Colonic mucosa (tissue), 4 donors: ENCODE data around the gene RFX4. TPM values are rescaled to one million over a fixed set of nuclear protein-coding genes. Genes with fewer than 3 reads are reported as not detected.
A peak's percentile ranks its signal among the peaks of the same experiment; 100 is the strongest.

Experiments
- DNase-seq: peaks from one replicate; pipeline ENCODE4 v3.0.0-alpha.2; 2020
- H3K27ac ChIP-seq: fragments of 200-600 bp; one replicate; pipeline ENCODE4 v1.8.0; 2021
- H3K27me3 ChIP-seq: fragments of 200-600 bp; one replicate; pipeline ENCODE4 v1.8.0; 2021
- H3K36me3 ChIP-seq: fragments of 200-600 bp; one replicate; pipeline ENCODE4 v1.8.0; 2021
- H3K4me1 ChIP-seq: fragments of 200-600 bp; one replicate; pipeline ENCODE4 v1.8.0; 2021; ENCODE audit warnings: mild to moderate bottlenecking
- H3K4me3 ChIP-seq: fragments of 200-600 bp; one replicate; pipeline ENCODE4 v1.8.0; 2021
- H3K9ac ChIP-seq, 2 donors: one replicate each; pipeline ENCODE4 v1.7.0; 2013; ENCODE audit warnings: control low read depth in 2 of 2, low read depth in 2 of 2, low read length in 2 of 2
- H3K9me3 ChIP-seq: fragments of 200-600 bp; one replicate; pipeline ENCODE4 v1.8.0; 2021
- CTCF ChIP-seq: fragments of 200-600 bp; IDR thresholded peaks from one replicate; pipeline ENCODE4 v1.8.0; 2022; ENCODE audit warnings: antibody characterized with exemption, mild to moderate bottlenecking
- intact Hi-C: fragments of 100-400 bp; cut with DNase I; formaldehyde crosslinking; loops from one replicate; pipeline ENCODE4 v1.14.1; 2022
- total RNA-seq, 2 donors: library from RNA; stranded (reverse); fragmentation: NEBNext Ultra II Directional in 1 of 2; extraction: Animal tissue kit (Norgen Biotek cat#: 25700) in 1 of 2; gene quantifications; one replicate each; pipeline ENCODE4 v1.2.1, GENCODE V29; 2021
- donor health status: healthy.
- donor health status: DM: no; HTN: no; CAD: no.
- donor health status: DM: no; HTN: no; CAD: no.

The RFX4 gene
- total RNA-seq, 2 donors from 2014 or later = not detected

- no peaks in the 10 kb centered on the region for H3K36me3 ChIP-seq
- H3K4me1 ChIP-seq = no peaks in the 10 kb centered on the region
- TF ChIP-seq CTCF = no peak
- peak overlapping the region; percentile 88 for H3K27ac ChIP-seq
- intact Hi-C loops = no loop called here
- H3K9ac ChIP-seq = peak overlapping the region; percentile 70 to 76
- peak overlapping the region; percentile 85 for H3K4me3 ChIP-seq
- H3K9me3 ChIP-seq = no peaks in the 10 kb centered on the region
- H3K27me3 ChIP-seq = no peaks in the 10 kb centered on the region
- DNase-seq = no peak
Measured at GRCh38 chr12:106773286-106774004, 190.6 kb downstream of the RFX4 start.

- intact Hi-C loops = no loop called here
- peak; percentile 97 for DNase-seq
- no peaks in the 10 kb centered on the region for H3K9me3 ChIP-seq
- H3K4me1 ChIP-seq = no peaks in the 10 kb centered on the region
- H3K9ac ChIP-seq = peak within 1 kb of the TSS; percentile 94 to 95
- H3K27me3 ChIP-seq = no peaks in the 10 kb centered on the region
- TF ChIP-seq CTCF = no peak
- H3K4me3 ChIP-seq = peak within 1 kb of the TSS; percentile 85
- no peaks in the 10 kb centered on the region for H3K36me3 ChIP-seq
- H3K27ac ChIP-seq = peak within 1 kb of the TSS; percentile 88
Measured at GRCh38 chr12:106774005-106774807, 191.4 kb downstream of the RFX4 start, which contains the start of gene RIC8B. RIC8B (plus strand) TSS chr12:106774682; CDS start chr12:106774746, 64 bp downstream.

- Histone ChIP-seq H3K4me3 (peak overlapping the region; percentile 85), H3K27me3 (no peaks in the 10 kb centered on the region), H3K4me1 (no peaks in the 10 kb centered on the region), H3K9ac (peak overlapping the region; percentile 94 to 95), H3K36me3 (no peaks in the 10 kb centered on the region), H3K27ac (peak overlapping the region; percentile 88), H3K9me3 (no peaks in the 10 kb centered on the region)
- TF ChIP-seq CTCF = no peak
- DNase-seq = no peak
- intact Hi-C loops = no loop called here
Measured at GRCh38 chr12:106774808-106775524, 192.2 kb downstream of the RFX4 start.

GRCh38 chr12:106776897-106777296 is 194.1 kb downstream of the RFX4 start:
- H3K4me1 ChIP-seq = no peaks in the 10 kb centered on the region
- H3K4me3 ChIP-seq = no peak overlapping the region
- intact Hi-C loops = no loop called here
- DNase-seq = no peak
- H3K36me3 ChIP-seq = no peaks in the 10 kb centered on the region
- H3K9me3 ChIP-seq = no peaks in the 10 kb centered on the region
- H3K9ac ChIP-seq = no peak overlapping the region
- H3K27ac ChIP-seq = no peak overlapping the region
- no peak for TF ChIP-seq CTCF
- no peaks in the 10 kb centered on the region for H3K27me3 ChIP-seq

- H3K4me3 ChIP-seq = no peak overlapping the region
- no peak overlapping the region for H3K9ac ChIP-seq
- no peaks in the 10 kb centered on the region for H3K9me3 ChIP-seq
- TF ChIP-seq CTCF = no peak
- H3K36me3 ChIP-seq = no peaks in the 10 kb centered on the region
- H3K4me1 ChIP-seq = no peaks in the 10 kb centered on the region
- no peak for DNase-seq
- intact Hi-C loops = no loop called here
- no peaks in the 10 kb centered on the region for H3K27me3 ChIP-seq
- H3K27ac ChIP-seq = no peak overlapping the region
Measured at GRCh38 chr12:106780010-106780631, 197.3 kb downstream of the RFX4 start.
